ENCODE results near the gene HHLA2. TPM values are rescaled to one million over a fixed set of nuclear protein-coding genes. Genes with fewer than 3 reads are reported as not detected.
A peak's percentile ranks its signal among the peaks of the same experiment; 100 is the strongest.

Gene HHLA2
- total RNA-seq, 6 experiments from 2014 or later = not detected

DNA sequence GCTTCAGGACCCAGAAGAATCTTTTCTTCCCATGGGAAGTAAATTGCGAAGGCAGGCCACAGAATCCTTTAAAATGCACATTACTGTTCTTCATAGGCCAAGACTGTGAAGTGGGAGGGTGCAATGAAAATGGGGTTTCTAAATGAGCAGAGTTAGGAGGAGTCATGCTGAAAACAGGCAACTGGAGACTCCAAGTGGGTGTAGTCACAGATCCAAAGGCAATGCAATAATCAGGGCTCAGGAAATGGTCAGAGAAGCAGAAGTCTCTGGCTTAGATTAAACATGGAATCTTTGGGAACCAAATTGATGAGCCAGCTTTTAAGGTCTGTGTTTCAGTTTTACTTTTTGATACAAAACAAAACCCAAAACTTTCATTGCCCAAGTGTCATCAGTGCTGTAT is 37.6 kb downstream of the HHLA2 start:
- Mint-ChIP-seq H3K27ac (no peak overlapping the region), H3K4me1 (ENCODE audit: low read depth) (no peaks in the 10 kb centered on the region), H3K27me3 (ENCODE audit: insufficient read depth) (no peaks in the 10 kb centered on the region; the same call in 1 of the 2 replicates), H3K36me3 (ENCODE audit: low read depth) (no peaks in the 10 kb centered on the region), H3K4me3 (no peak overlapping the region), H3K9me3 (no peaks in the 10 kb centered on the region)
- no peak for DNase-seq
- TF ChIP-seq, protein P1, sequence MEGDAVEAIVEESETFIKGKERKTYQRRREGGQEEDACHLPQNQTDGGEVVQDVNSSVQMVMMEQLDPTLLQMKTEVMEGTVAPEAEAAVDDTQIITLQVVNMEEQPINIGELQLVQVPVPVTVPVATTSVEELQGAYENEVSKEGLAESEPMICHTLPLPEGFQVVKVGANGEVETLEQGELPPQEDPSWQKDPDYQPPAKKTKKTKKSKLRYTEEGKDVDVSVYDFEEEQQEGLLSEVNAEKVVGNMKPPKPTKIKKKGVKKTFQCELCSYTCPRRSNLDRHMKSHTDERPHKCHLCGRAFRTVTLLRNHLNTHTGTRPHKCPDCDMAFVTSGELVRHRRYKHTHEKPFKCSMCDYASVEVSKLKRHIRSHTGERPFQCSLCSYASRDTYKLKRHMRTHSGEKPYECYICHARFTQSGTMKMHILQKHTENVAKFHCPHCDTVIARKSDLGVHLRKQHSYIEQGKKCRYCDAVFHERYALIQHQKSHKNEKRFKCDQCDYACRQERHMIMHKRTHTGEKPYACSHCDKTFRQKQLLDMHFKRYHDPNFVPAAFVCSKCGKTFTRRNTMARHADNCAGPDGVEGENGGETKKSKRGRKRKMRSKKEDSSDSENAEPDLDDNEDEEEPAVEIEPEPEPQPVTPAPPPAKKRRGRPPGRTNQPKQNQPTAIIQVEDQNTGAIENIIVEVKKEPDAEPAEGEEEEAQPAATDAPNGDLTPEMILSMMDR (IDR thresholded peaks at IDR 0.05) = no peak

DNA sequence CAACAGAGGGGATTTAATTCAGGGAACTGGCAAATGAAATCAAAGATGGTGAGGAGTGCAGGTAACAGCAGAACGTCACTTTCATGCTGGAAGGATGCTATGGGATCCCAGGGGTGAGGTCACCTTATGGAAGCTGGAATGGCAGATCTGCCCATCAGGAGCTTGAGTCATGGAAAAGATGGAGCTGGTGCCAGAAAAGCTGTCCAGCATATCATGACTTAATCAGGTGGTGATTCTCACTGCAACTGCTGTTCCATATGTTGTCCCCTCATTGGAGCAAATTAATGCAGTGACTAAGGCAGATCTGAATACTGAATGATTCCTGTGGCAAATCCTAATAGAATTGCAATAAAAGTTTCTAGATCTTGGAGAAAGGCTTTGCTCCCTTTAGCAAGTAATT is 38.4 kb downstream of the HHLA2 start:
- Mint-ChIP-seq H3K4me1 (ENCODE audit: low read depth) (no peaks in the 10 kb centered on the region), H3K36me3 (ENCODE audit: low read depth) (no peaks in the 10 kb centered on the region), H3K9me3 (no peaks in the 10 kb centered on the region), H3K27me3 (ENCODE audit: insufficient read depth) (no peaks in the 10 kb centered on the region; the same call in 1 of the 2 replicates), H3K4me3 (no peak overlapping the region), H3K27ac (no peak overlapping the region)
- no peak for DNase-seq
- TF ChIP-seq, protein P1 (IDR thresholded peaks at IDR 0.05) = no peak

DNA sequence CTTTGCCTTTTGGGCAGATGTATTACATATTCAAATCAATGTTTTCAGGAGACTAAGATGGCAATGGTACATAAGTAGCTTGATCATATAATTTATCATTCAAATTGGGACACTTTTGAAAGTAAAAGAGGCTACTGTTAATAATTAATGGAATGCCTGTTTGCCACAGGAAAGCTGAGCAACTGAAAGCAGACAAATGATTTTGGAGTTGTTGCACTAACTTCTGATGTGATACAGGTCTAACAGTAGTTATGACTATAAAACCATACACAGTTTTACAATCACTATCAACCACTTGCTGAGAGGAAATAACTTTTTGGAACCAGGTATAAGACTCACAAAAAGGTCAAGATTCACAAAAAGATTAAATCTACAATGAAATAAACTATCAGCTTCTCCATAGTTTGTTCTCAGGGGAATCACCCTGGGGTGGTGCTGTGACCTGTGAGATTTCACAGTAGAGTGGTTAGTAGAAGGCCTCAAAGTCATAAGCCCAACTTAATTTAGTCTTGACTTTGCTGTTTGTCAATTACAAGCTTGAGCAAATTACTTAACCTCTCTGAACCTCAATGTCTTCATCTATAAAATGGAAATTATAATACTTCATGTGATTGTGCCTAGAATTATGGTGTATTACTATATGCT is 42.7 kb downstream of the HHLA2 start:
- Mint-ChIP-seq H3K4me3 (no peak overlapping the region), H3K27me3 (ENCODE audit: insufficient read depth) (no peaks in the 10 kb centered on the region; the same call in 1 of the 2 replicates), H3K9me3 (no peaks in the 10 kb centered on the region), H3K27ac (no peak overlapping the region), H3K36me3 (ENCODE audit: low read depth) (no peaks in the 10 kb centered on the region), H3K4me1 (ENCODE audit: low read depth) (peaks cover 7% of the 10 kb centered on the region; the same call in 1 of the 2 replicates)
- TF ChIP-seq, protein P1 (IDR thresholded peaks at IDR 0.05) = no peak
- DNase-seq = no peak

DNA sequence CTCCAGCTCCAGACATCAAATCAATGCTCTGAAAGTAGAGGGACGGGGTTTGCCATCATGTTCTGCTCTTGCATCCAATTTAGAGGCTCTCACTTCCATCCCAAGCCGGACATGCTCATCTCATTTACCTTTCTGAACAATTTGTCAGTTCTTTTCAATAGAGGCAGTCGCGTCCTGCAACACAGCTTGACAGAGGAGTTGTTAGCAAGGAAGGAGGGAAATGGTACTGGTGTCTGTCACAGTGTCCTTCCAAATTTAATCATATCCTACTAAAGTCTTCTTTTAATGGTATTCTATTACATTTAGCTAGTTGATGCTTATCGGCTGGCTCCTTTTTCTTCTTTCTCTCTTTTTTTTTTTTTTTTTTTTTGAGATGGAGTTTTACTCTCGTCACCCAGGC is 45.6 kb downstream of the HHLA2 start:
- Mint-ChIP-seq H3K4me1 (ENCODE audit: low read depth) (peaks cover 7% of the 10 kb centered on the region; the same call in 1 of the 2 replicates), H3K27ac (no peak overlapping the region), H3K9me3 (no peaks in the 10 kb centered on the region), H3K36me3 (ENCODE audit: low read depth) (no peaks in the 10 kb centered on the region), H3K27me3 (ENCODE audit: insufficient read depth) (peaks cover 4% of the 10 kb centered on the region), H3K4me3 (no peak overlapping the region)
- TF ChIP-seq, protein P1 (IDR thresholded peaks at IDR 0.05) = no peak
- no peak for DNase-seq

DNA sequence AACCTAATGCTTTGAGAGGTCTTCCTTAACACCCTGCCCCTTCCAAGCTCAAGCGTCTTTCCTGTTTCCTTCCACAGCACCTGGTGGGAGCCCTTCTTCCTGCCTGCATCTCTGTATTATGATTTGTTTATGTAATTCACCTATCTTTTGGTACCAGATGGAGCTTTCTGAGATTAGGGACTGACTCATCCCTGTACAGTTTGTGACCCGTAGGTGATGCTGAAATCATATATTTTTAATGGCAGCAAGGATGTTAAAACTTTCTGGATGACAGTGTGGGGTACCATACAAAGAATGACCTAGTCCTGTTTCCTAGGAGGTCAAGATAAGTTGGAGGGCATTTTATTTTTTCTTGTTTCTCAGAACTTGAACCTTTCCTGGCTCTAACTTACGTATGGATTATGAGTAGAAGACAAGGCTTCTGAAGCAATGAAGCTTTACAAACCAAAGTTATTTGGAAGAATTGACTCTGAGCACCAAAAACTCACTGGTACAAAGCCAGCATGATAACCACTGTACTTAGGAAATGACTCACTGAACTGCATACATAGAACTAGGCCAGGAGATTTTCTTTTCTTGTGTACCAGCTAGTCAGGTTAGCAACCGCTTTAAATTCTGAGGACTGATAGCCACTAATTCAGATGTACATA is 46.6 kb downstream of the HHLA2 start:
- no peaks in the 10 kb centered on the region for H3K36me3 Mint-ChIP-seq (ENCODE audit: low read depth)
- no peak overlapping the region for H3K4me3 Mint-ChIP-seq
- peaks cover 4% of the 10 kb centered on the region for H3K27me3 Mint-ChIP-seq (ENCODE audit: insufficient read depth)
- no peaks in the 10 kb centered on the region for H3K9me3 Mint-ChIP-seq
- peak; percentile 4 for DNase-seq
- peaks cover 7% of the 10 kb centered on the region; the same call in 1 of the 2 replicates for H3K4me1 Mint-ChIP-seq (ENCODE audit: low read depth)
- no peak overlapping the region for H3K27ac Mint-ChIP-seq
- TF ChIP-seq, protein P1 (IDR thresholded peaks at IDR 0.05) = no peak
